OCI-LY7 (cell line): ENCODE data around the gene GLCCI1. TPM values are rescaled to one million over a fixed set of nuclear protein-coding genes. Genes with fewer than 3 reads are reported as not detected.

Source experiments
- BruUV-seq: library from RNA; stranded (reverse); fragments of 400-500 nt; replicated peaks from 2 replicates; lab custom pipeline; 2021; lab: Mats Ljungman, UMichigan
- CTCF ChIA-PET: fragments of 300-600 bp; sonication (Branson Sonifier 250); formaldehyde crosslinking; loops from one replicate; lab custom pipeline; 2022; ENCODE audit warnings: antibody characterized with exemption; ENCODE audit not compliant: unreplicated experiment; lab: Charles Lee
- POLR2A ChIA-PET: fragments of 300-600 bp; sonication (Branson Sonifier 250); formaldehyde crosslinking; loops from one replicate; lab custom pipeline; 2022; ENCODE audit warnings: antibody characterized with exemption; lab: Charles Lee
- DNase-seq: peaks from one replicate; pipeline ENCODE4 v3.0.0-alpha.2; 2015; ENCODE audit warnings: low spot score
- H2AFZ ChIP-seq: fragments of 200-600 bp; sonication (generic), shearing (Covaris generic); 2 replicates; pipeline ENCODE4 v1.6.1; 2014; ENCODE audit warnings: mild to moderate bottlenecking, antibody characterized with exemption, low read length, moderate library complexity
- H3K27ac ChIP-seq: fragments of 200-600 bp; sonication (generic); 2 replicates; pipeline ENCODE4 v1.5.1; 2014; ENCODE audit warnings: mixed run types, low read depth, mild to moderate bottlenecking, moderate library complexity, low read length, inconsistent platforms; ENCODE audit not compliant: poor library complexity, severe bottlenecking
- H3K36me3 ChIP-seq: fragments of 200-600 bp; sonication (generic); 2 replicates; pipeline ENCODE4 v1.6.1; 2014; ENCODE audit warnings: mild to moderate bottlenecking, antibody characterized with exemption, low read length, moderate library complexity, mixed read lengths; ENCODE audit not compliant: insufficient read depth
- H3K4me1 ChIP-seq: fragments of 200-600 bp; sonication (generic); 2 replicates; pipeline ENCODE4 v1.5.1; 2014; ENCODE audit warnings: mild to moderate bottlenecking, low read length; ENCODE audit not compliant: insufficient read depth, poor library complexity, severe bottlenecking
- H3K4me2 ChIP-seq: fragments of 200-600 bp; sonication (generic); 2 replicates; pipeline ENCODE4 v1.6.1; 2014; ENCODE audit warnings: mild to moderate bottlenecking, low read length
- H3K4me3 ChIP-seq: fragments of 200-600 bp; sonication (generic); 2 replicates; pipeline ENCODE4 v1.5.1; 2014; ENCODE audit warnings: mild to moderate bottlenecking, low read depth, low read length; ENCODE audit not compliant: poor library complexity, severe bottlenecking
- H3K79me2 ChIP-seq: fragments of 200-600 bp; sonication (generic); 2 replicates; pipeline ENCODE4 v1.6.1; 2016; ENCODE audit warnings: low read depth, mild to moderate bottlenecking, low read length, moderate library complexity, mixed read lengths; ENCODE audit not compliant: insufficient read depth
- H3K9me2 ChIP-seq: fragments of 200-600 bp; sonication (generic); 2 replicates; pipeline ENCODE4 v1.6.1; 2016; ENCODE audit warnings: mild to moderate bottlenecking, low read length, mixed read lengths; ENCODE audit not compliant: insufficient read depth
- H3K9me3 ChIP-seq: fragments of 200-600 bp; sonication (generic); 2 replicates; pipeline ENCODE4 v1.6.1; 2014; ENCODE audit warnings: mild to moderate bottlenecking, mixed run types, low read length, mixed read lengths
- H4K20me1 ChIP-seq: fragments of 200-600 bp; sonication (generic); 2 replicates; pipeline ENCODE4 v1.6.1; 2014; ENCODE audit warnings: mild to moderate bottlenecking, antibody characterized with exemption, low read length, moderate library complexity, mixed read lengths; ENCODE audit not compliant: insufficient read depth
- EZH2phosphoT487 ChIP-seq: fragments of 200-600 bp; sonication (generic); IDR thresholded peaks from 2 replicates; pipeline ENCODE4 v1.6.1; 2018; ENCODE audit warnings: low read depth, borderline replicate concordance, mild to moderate bottlenecking, mixed run types, antibody characterized with exemption, low read length, moderate library complexity, mixed read lengths
- intact Hi-C: fragments of 100-400 bp; cut with micrococcal nuclease; formaldehyde crosslinking; loops from one replicate; pipeline ENCODE4 v1.10.0; 2022; ENCODE audit not compliant: unreplicated experiment
- total RNA-seq, 2 experiments: library from RNA; depleted of rRNA in 1 of 2; stranded (reverse); fragments of >200 nt in 1 of 2; shearing (Covaris generic) in 1 of 2; gene quantifications; 2 replicates each; pipeline ENCODE4 v1.2.3, GENCODE V29; 2014 to 2022
- TF ChIP-seq, protein P1 (sequence below): fragments of 200-600 bp; sonication (generic); conservative IDR thresholded peaks from 2 replicates; pipeline ENCODE4 v1.5.1; 2014; ENCODE audit warnings: mild to moderate bottlenecking, antibody characterized with exemption, low read length, moderate library complexity, mixed read lengths

The GLCCI1 gene
- total RNA-seq, 2 experiments from 2014 or later, result 21.3 to 85.6 TPM

GRCh38 chr7:8117195-8117594 lies 148.6 kb downstream of the GLCCI1 start:
- TF ChIP-seq, protein P1, sequence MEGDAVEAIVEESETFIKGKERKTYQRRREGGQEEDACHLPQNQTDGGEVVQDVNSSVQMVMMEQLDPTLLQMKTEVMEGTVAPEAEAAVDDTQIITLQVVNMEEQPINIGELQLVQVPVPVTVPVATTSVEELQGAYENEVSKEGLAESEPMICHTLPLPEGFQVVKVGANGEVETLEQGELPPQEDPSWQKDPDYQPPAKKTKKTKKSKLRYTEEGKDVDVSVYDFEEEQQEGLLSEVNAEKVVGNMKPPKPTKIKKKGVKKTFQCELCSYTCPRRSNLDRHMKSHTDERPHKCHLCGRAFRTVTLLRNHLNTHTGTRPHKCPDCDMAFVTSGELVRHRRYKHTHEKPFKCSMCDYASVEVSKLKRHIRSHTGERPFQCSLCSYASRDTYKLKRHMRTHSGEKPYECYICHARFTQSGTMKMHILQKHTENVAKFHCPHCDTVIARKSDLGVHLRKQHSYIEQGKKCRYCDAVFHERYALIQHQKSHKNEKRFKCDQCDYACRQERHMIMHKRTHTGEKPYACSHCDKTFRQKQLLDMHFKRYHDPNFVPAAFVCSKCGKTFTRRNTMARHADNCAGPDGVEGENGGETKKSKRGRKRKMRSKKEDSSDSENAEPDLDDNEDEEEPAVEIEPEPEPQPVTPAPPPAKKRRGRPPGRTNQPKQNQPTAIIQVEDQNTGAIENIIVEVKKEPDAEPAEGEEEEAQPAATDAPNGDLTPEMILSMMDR, result no peak
- H4K20me1 ChIP-seq, result no peaks in the 10 kb centered on the region
- ChIA-PET CTCF (no interaction called here), POLR2A (interaction anchor here (0.8 kb wide), 1 partner anchor 12 kb away, joined by 4 read pairs; no protein-coding TSS in a partner anchor)
- H3K79me2 ChIP-seq, result no peaks in the 10 kb centered on the region
- DNase-seq, result no peak
- no peak overlapping the region for H2AFZ ChIP-seq
- H3K4me2 ChIP-seq, result no peak overlapping the region
- H3K4me1 ChIP-seq, result peaks cover 24% of the 10 kb centered on the region
- intact Hi-C loops, result no loop called here
- no TSS peak for BruUV-seq
- H3K27ac ChIP-seq, result no peak overlapping the region
- H3K4me3 ChIP-seq, result no peak overlapping the region
- H3K9me2 ChIP-seq, result no peaks in the 10 kb centered on the region
- H3K36me3 ChIP-seq, result no peaks in the 10 kb centered on the region
- peaks cover 5% of the 10 kb centered on the region; the same call in 1 of the 2 replicates for H3K9me3 ChIP-seq

- CTCF ChIA-PET, result no interaction called here
- intact Hi-C loops, result no loop called here
- no TSS peak for BruUV-seq
- Histone ChIP-seq H3K36me3 (no peaks in the 10 kb centered on the region), H3K4me3 (no peak overlapping the region), H3K9me3 (no peaks in the 10 kb centered on the region), H4K20me1 (no peaks in the 10 kb centered on the region), H3K4me1 (peaks cover 19% of the 10 kb centered on the region), H3K9me2 (no peaks in the 10 kb centered on the region), H2AFZ (no peak overlapping the region), H3K4me2 (no peak overlapping the region), H3K27ac (no peak overlapping the region), H3K79me2 (no peaks in the 10 kb centered on the region)
- no peak for DNase-seq
- POLR2A ChIA-PET, result no interaction called here
- TF ChIP-seq, protein P1, result no peak
- no peak for TF ChIP-seq EZH2phosphoT487
Measured at GRCh38 chr7:8119262-8119661, 150.7 kb downstream of the GLCCI1 start.

- H3K9me2 ChIP-seq, result no peaks in the 10 kb centered on the region
- DNase-seq, result no peak
- H3K27ac ChIP-seq, result no peak overlapping the region
- H3K9me3 ChIP-seq, result no peaks in the 10 kb centered on the region
- H3K79me2 ChIP-seq, result no peaks in the 10 kb centered on the region
- ChIA-PET POLR2A (interaction anchor here (0.6 to 1.0 kb wide), 4 partner anchors 8 to 1330 kb away, joined by 3 read pairs; no protein-coding TSS in a partner anchor), CTCF (no interaction called here)
- intact Hi-C loops, result no loop called here
- peaks cover 7% of the 10 kb centered on the region for H3K4me1 ChIP-seq
- no peaks in the 10 kb centered on the region for H4K20me1 ChIP-seq
- BruUV-seq, result no TSS peak
- H3K4me2 ChIP-seq, result no peak overlapping the region
- H2AFZ ChIP-seq, result no peak overlapping the region
- TF ChIP-seq, protein P1, result no peak
- TF ChIP-seq EZH2phosphoT487, result no peak
- H3K36me3 ChIP-seq, result no peaks in the 10 kb centered on the region
- H3K4me3 ChIP-seq, result no peak overlapping the region
Measured at GRCh38 chr7:8120390-8121058, 151.9 kb downstream of the GLCCI1 start.
